SK-N-MC (cell line): ENCODE results near the gene PMFBP1.

Source experiments
- DNase-seq: peaks from one replicate; pipeline ENCODE4 v3.0.0-alpha.2; 2011; ENCODE audit warnings: low read depth, low spot score
- H3K27ac ChIP-seq: fragments of 200-600 bp; sonication (generic); 2 replicates; pipeline ENCODE4 v1.5.1; 2016; ENCODE audit warnings: mixed run types
- H3K36me3 ChIP-seq: fragments of 200-600 bp; sonication (generic); 2 replicates; pipeline ENCODE4 v1.6.1; 2017; ENCODE audit warnings: antibody characterized with exemption, low read length, mixed read lengths; ENCODE audit not compliant: insufficient read depth
- H3K4me3 ChIP-seq: fragments of 200-600 bp; sonication (generic); 2 replicates; pipeline ENCODE4 v1.5.1; 2016
- H3K9ac ChIP-seq: fragments of 200-600 bp; sonication (generic); 2 replicates; pipeline ENCODE4 v1.8.0; 2017; ENCODE audit warnings: mixed run types, mixed read lengths; ENCODE audit not compliant: insufficient read length
- H3K9me3 ChIP-seq: fragments of 200-600 bp; sonication (generic); 2 replicates; pipeline ENCODE4 v1.6.1; 2017; ENCODE audit warnings: low read depth, mild to moderate bottlenecking, antibody characterized with exemption, low read length, moderate library complexity, mixed read lengths
- EZH2 ChIP-seq: fragments of 200-600 bp; sonication (generic); IDR thresholded peaks from one replicate; pipeline ENCODE4 v1.6.1; 2017; ENCODE audit warnings: antibody characterized with exemption
- FOXP2 ChIP-seq: optimal IDR thresholded peaks from 2 replicates; pipeline ENCODE3; 2011; ENCODE audit warnings: mild to moderate bottlenecking, moderate library complexity; ENCODE audit not compliant: insufficient read depth; ENCODE audit errors: extremely low read length, control extremely low read depth
- POLR2AphosphoS5 ChIP-seq: IDR thresholded peaks from 2 replicates; pipeline ENCODE4 v1.6.1; 2012; ENCODE audit warnings: mild to moderate bottlenecking, low read depth, low read length, borderline replicate concordance

PMFBP1 gene

DNA sequence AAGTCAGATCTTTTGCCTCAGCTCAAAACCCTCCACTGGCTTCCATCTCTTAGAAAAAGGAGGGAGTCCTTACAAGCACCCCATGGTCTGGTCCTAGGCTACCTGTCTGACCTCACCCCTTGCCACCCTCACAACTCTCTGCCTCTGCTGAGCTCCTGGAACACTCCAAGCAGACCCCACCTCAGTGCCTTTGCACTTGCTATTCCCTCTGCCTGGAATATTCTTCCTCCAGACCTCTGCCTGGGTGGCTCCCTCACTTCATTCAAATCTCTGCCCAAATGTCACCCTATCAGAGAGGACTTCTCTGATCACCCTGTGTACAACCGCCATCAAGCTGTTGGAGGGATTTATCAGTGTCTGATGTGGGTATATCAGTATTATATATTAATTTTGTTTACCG lies 37.4 kb downstream of the PMFBP1 start:
- no peak overlapping the region for H3K27ac ChIP-seq
- no peaks in the 10 kb centered on the region for H3K9me3 ChIP-seq
- no peaks in the 10 kb centered on the region for H3K36me3 ChIP-seq
- TF ChIP-seq FOXP2: no peak
- no peak for DNase-seq
- H3K4me3 ChIP-seq: no peak overlapping the region
- H3K9ac ChIP-seq: no peak overlapping the region

DNA sequence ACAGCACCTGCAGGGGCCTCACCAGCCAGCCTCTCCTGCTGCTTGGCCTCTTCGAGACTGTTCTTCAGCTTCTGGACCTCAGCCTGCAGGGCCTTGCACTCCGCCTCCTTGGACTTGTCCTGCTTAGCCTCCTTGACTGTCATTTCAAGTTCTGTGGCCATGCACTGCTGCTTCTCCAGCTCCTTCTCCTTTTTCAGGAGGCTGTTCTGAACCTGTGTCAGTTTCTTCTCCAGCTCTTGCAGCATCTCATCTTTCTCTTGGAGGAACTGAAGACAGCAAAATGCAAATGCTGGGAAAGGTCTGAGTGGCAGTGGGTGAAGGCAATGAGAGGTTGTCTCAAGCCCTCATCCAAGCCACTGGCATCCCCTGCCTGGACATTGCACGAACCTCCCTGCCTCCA lies 39.2 kb downstream of the PMFBP1 start:
- no peak for DNase-seq
- Histone ChIP-seq H3K9ac (no peak overlapping the region), H3K27ac (no peak overlapping the region), H3K4me3 (no peak overlapping the region), H3K36me3 (no peaks in the 10 kb centered on the region), H3K9me3 (no peaks in the 10 kb centered on the region)
- TF ChIP-seq EZH2 (no peak), POLR2AphosphoS5 (no peak), FOXP2 (no peak)

DNA sequence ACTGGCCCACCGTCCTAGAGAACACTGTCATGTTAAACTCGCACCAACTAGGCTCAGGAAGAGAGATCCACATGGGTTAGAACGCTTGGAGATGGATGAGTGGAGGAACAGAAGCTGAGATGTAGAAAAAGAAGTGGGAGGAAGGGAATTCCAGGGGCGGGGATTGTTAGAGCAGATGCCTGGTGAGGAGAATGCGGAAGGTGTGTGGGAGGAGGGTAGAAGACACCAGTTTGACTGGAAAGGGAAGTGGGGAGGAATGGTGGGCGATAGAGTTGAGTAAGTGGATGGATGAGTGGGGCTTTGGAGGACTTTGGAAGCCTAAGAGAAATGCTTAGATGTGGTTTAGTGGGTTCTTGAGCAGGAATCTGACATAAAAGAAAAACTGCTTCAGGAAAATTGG lies 40.9 kb downstream of the PMFBP1 start:
- TF ChIP-seq POLR2AphosphoS5 (no peak), EZH2 (no peak), FOXP2 (no peak)
- no peak for DNase-seq
- Histone ChIP-seq H3K27ac (no peak overlapping the region), H3K9me3 (no peaks in the 10 kb centered on the region), H3K9ac (no peak overlapping the region), H3K36me3 (no peaks in the 10 kb centered on the region), H3K4me3 (no peak overlapping the region)

DNA sequence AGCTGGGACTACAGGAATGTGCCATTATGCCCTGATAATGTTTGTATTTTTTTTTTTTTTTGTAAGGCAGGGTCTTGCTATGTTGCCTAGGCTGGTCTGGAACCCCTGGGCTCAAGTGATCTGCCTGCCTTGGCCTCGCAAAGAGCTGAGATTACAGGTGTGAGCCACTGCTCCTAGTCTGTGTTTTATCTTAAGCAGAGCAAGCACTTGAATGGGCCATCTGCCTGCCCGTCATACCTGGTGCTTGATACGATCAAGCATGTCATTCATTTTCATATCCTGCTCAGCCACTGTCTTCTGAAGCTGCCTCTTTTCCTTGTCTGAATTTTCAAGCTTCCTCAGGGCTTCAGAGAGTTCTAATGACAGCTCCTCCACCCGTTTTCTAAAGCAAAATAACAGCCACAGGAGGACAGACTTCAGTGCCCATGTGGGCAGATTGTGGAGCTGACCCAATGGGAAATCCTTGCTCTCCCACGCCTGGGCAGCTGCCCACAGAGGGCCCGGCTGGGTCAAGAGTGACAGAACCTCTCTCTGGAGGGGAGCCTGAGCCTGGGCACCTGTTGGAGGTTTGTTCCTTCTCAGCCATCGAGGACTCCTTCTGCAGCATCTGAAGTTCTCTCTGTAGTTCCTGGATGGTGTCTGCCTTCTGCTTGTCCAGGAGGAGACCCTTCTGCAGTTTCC lies 41.8 kb downstream of the PMFBP1 start:
- Histone ChIP-seq H3K9ac (no peak overlapping the region), H3K4me3 (no peak overlapping the region), H3K27ac (no peak overlapping the region), H3K36me3 (no peaks in the 10 kb centered on the region), H3K9me3 (no peaks in the 10 kb centered on the region)
- TF ChIP-seq EZH2 (no peak), POLR2AphosphoS5 (no peak)
- DNase-seq: no peak

DNA sequence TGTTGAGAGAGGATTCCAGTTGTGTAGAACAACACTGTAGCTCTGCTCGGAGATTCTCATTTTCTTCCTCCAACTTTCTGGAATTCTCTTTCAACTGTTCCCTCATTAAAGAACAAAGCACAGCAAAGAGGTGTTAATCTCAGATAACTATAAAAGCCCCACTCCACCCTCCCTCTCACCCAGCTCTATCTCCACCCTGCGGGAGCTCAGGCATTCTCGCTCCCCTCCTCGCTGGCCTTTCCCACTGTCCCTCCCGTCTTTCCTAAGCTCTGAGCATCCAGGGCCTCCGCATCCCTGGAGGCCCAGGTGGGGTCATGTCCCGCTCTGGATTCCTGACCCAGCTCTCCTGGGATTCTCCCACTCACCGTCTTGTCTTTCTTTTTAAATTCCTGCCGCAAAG lies 43.3 kb downstream of the PMFBP1 start:
- Histone ChIP-seq H3K4me3 (no peak overlapping the region), H3K27ac (no peak overlapping the region), H3K36me3 (no peaks in the 10 kb centered on the region), H3K9me3 (no peaks in the 10 kb centered on the region), H3K9ac (no peak overlapping the region)
- TF ChIP-seq FOXP2 (no peak), EZH2 (no peak), POLR2AphosphoS5 (no peak)
- no peak for DNase-seq

DNA sequence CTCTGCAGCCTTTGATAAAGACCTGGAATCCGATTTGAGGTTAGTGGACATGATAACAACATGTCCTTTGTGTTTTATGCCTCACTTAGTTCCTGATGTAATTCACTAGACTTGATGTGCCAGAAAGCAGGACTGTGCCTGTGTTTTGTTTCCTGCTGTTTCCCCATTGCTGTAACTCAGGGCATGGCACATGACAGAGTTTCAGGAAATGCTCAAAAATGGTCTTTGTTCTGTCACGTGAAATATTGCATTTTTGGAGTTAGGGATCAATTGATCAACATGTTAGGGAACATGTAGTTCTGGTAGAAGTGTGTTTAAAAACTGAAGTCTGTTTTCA lies 45.6 kb downstream of the PMFBP1 start:
- H3K9me3 ChIP-seq: no peaks in the 10 kb centered on the region
- TF ChIP-seq EZH2 (no peak), POLR2AphosphoS5 (no peak), FOXP2 (no peak)
- H3K4me3 ChIP-seq: no peak overlapping the region
- no peaks in the 10 kb centered on the region for H3K36me3 ChIP-seq
- H3K27ac ChIP-seq: no peak overlapping the region
- no peak overlapping the region for H3K9ac ChIP-seq
- DNase-seq: no peak

DNA sequence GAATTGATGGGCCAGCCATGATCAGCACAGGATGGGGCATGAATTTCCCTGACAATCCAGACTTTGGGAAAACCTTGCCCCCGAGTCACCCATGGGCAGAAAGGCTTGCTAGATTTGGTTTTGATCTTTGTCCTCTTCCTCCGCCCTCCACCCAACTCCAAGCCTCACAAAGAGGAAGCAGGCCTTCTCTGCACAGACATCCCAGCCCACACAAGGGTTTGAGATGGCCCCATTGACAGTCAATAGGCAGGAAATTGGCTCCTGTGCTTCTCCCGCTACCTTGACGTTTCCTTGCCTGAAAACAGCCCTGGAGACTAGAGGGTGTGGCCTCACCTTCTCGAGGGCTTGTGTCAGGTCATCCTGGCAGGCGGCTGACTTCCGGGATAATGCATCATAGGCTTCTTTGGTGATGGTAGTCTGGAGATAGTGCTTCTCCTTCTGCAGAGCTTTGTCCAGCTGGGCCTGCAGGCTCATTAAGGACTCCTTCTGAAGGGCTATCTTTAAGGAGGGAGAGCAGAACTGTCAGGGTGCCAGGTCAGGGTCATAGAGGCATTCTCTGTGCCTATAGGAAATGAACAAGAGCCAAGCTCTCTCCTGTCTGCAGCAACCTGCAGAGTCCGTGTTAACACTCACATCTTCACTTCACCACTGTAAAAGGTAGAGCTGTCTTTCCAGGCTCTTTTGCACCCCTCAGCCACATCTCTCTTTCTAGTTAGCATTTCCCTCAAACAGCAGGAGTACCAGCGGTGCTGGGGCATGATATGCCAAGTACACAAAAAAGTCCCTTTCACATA lies 46.1 kb downstream of the PMFBP1 start:
- DNase-seq: no peak
- Histone ChIP-seq H3K9me3 (no peaks in the 10 kb centered on the region), H3K4me3 (no peak overlapping the region), H3K36me3 (no peaks in the 10 kb centered on the region), H3K9ac (no peak overlapping the region), H3K27ac (no peak overlapping the region)
- TF ChIP-seq POLR2AphosphoS5: no peak
- no peak for TF ChIP-seq EZH2
- TF ChIP-seq FOXP2: no peak

DNA sequence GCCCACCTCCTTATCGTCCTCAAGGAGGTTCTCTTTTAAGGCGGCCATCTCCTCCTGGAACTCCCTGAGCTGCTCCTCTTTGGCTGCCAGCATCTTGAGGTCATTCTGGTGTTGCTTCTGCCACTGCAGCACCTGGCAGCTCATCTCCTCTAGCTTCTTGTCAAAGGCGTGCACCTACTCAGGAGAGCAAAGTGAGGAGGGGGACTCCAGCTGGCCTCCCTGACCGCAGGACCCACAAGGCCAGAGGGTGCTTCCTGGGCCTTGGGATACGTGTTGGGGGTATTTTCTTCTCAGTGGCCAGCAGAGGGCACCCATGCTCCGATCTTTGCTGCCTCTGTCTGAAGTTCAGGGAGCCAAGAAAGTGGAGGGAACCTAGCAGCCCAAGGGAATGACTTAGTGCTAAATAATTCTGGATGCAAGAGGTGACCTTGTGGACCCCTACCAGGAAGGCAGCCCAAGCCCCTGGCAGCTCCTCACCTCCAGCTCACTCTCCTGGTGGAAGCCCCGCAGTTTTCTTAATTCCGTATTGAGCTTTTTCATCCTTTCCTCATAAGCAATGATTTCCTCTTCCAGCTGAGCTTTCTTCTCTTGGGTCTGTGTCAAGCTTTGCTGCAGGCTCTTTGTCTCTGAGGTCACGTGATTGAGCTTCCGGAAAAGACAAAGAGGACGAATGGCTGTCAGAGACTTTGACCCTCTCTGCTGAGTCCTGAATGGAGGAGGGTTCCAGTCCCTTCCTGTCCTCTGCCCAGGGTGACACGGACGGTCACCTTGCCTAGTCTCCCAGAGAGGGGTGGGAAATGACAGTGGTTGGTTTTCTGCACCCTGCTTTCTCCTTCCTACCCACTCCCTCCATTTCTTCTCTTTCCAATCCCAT lies 47.0 kb downstream of the PMFBP1 start:
- Histone ChIP-seq H3K36me3 (no peaks in the 10 kb centered on the region), H3K9me3 (no peaks in the 10 kb centered on the region), H3K4me3 (peak overlapping the region; percentile 43; the same call in 1 of the 2 replicates), H3K9ac (no peak overlapping the region), H3K27ac (no peak overlapping the region)
- TF ChIP-seq FOXP2 (no peak), EZH2 (no peak), POLR2AphosphoS5 (no peak)
- DNase-seq: peak; percentile 5
